DOHH2 (cell line): ENCODE measurements around the gene CHERP.

ENCODE experiments used
- CTCF ChIP-seq: fragments of 200-600 bp; sonication (generic); IDR thresholded peaks from one replicate; pipeline ENCODE4 v1.5.1; 2014; ENCODE audit warnings: antibody characterized with exemption, mild to moderate bottlenecking, low read depth, low read length; ENCODE audit not compliant: poor library complexity, severe bottlenecking
- EZH2phosphoT487 ChIP-seq: fragments of 200-600 bp; sonication (generic); IDR thresholded peaks from 2 replicates; pipeline ENCODE4 v1.6.1; 2017; ENCODE audit warnings: borderline replicate concordance, mild to moderate bottlenecking, antibody characterized with exemption, low read length, moderate library complexity, mixed read lengths

GRCh38 chr19:16497837-16498236, 44.4 kb downstream of the CHERP start:
- no peak for TF ChIP-seq CTCF
- TF ChIP-seq EZH2phosphoT487, result no peak
